Rectal smooth muscle tissue (tissue), 1 donor: ENCODE data around the gene PLSCR1.

Source experiments
- H3K27ac ChIP-seq: one replicate; pipeline ENCODE4 v1.7.0; 2013; ENCODE audit warnings: low read depth, low read length, inconsistent platforms
- H3K27me3 ChIP-seq: one replicate; pipeline ENCODE4 v1.7.0; 2013; ENCODE audit warnings: low read length; ENCODE audit not compliant: control insufficient read depth, insufficient read depth
- H3K36me3 ChIP-seq: one replicate; pipeline ENCODE4 v1.7.0; 2013; ENCODE audit warnings: low read length; ENCODE audit not compliant: control insufficient read depth, insufficient read depth
- H3K4me1 ChIP-seq: one replicate; pipeline ENCODE4 v1.7.0; 2013; ENCODE audit warnings: low read length; ENCODE audit not compliant: control insufficient read depth, insufficient read depth
- H3K4me3 ChIP-seq: one replicate; pipeline ENCODE4 v1.7.0; 2013; ENCODE audit warnings: low read length
- H3K9ac ChIP-seq: one replicate; pipeline ENCODE4 v1.7.0; 2013; ENCODE audit warnings: low read length

The PLSCR1 gene, protein sequence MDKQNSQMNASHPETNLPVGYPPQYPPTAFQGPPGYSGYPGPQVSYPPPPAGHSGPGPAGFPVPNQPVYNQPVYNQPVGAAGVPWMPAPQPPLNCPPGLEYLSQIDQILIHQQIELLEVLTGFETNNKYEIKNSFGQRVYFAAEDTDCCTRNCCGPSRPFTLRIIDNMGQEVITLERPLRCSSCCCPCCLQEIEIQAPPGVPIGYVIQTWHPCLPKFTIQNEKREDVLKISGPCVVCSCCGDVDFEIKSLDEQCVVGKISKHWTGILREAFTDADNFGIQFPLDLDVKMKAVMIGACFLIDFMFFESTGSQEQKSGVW

GRCh38 chr3:146544002-146544928, at the start of gene PLSCR1:
Gene PLSCR1, minus strand, starts transcription at chr3:146544607. Its CDS starts 8,055 bp downstream, at chr3:146536552.
- Histone ChIP-seq H3K4me3 (peak within 1 kb of the TSS; percentile 93), H3K9ac (peak within 1 kb of the TSS; percentile 89), H3K27me3 (no peaks in the 10 kb centered on the region), H3K27ac (peak within 1 kb of the TSS; percentile 97), H3K4me1 (peaks cover 6% of the 10 kb centered on the region), H3K36me3 (no peaks in the 10 kb centered on the region)

DNA sequence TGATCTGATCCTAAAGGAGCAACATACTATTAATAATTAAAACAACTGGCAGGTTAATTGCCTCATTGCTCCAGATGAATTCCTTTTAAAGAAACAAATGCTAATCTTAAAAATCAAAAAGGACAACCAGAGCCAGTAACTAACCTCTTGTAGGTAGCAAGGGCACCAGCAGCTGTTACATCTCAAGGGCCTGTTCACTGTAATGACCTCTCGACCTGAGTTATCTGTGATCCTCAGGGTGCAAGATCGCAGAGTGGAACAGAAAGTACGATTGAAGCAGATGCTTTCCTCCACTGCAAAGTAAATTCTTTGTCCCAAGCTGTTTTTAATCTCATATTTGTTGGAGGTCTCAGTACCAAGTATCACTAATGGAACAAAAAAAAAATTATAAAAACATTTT, 49.4 kb upstream of the PLSCR1 start:
- Histone ChIP-seq H3K27me3 (no peaks in the 10 kb centered on the region), H3K4me3 (no peak overlapping the region), H3K27ac (no peak overlapping the region), H3K9ac (no peak overlapping the region), H3K4me1 (no peaks in the 10 kb centered on the region), H3K36me3 (no peaks in the 10 kb centered on the region)

DNA sequence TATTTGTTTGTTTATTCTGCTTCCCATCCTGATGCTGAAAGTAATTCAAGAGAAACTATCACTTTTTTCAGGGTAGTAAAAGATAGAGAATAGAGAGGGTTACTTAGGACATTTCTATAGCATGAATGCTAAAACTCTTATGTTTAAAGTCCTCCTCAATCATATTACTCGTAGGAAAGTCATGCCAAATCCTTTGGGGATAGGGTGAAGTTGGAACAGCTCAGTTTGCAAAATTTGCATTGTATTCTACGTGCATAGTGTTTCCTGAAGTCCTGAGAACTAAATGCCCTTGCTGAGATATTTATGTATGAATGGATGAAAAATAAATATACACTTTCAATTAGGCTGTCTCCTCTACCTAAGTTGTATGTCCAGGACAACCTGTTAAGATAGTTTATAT, 46.1 kb upstream of the PLSCR1 start:
- Histone ChIP-seq H3K9ac (no peak overlapping the region), H3K27ac (no peak overlapping the region), H3K36me3 (no peaks in the 10 kb centered on the region), H3K4me3 (no peak overlapping the region), H3K4me1 (no peaks in the 10 kb centered on the region), H3K27me3 (no peaks in the 10 kb centered on the region)

DNA sequence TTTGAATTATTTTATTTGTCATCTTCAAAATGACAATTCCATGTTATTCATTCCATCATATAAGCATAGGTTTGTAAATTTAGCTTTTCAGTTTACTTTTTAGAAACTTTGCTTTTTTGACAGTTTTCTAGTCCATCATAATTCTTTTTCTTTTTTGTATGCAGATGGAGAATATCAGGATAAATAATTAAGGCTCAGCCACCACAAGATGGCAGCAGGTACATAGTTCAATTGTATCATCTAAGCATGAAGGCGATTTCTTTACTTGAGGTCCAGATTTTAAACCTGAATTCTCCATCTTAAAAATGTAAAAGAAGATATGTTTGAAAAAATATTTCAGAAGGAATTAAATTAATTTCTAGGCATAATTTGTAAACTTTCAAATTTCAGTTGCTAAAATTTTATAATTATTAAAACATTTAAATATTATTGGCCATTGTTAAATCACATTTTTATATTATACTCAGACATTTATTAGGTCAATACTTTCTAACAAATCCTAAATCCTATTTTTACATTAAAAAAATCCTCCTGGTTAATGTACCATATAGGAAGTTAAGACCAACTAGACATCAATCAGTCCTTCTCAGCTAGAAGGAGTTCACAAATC, 45.6 kb upstream of the PLSCR1 start:
- Histone ChIP-seq H3K27ac (no peak overlapping the region), H3K27me3 (no peaks in the 10 kb centered on the region), H3K4me3 (no peak overlapping the region), H3K36me3 (no peaks in the 10 kb centered on the region), H3K9ac (no peak overlapping the region), H3K4me1 (no peaks in the 10 kb centered on the region)

DNA sequence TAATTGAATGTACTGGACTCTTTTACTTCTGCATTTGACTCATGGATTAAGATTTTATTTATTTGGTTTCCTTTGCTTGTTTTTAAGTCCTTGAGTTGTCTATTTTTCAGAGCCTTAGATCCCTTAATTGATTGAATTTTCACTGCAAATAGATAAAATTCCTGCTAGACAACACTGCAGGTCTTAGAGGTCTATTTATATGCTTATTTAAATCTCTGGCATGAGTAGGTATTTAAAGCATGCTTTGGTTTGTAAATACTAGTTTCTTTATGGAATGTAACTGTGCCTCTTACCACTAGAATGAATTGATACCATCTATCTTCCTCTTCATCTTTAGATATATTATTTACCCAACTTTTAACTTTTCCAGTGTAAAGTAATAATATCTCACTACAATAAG, 40.7 kb upstream of the PLSCR1 start:
- no peaks in the 10 kb centered on the region for H3K36me3 ChIP-seq
- H3K27me3 ChIP-seq = no peaks in the 10 kb centered on the region
- H3K27ac ChIP-seq = no peak overlapping the region
- no peak overlapping the region for H3K9ac ChIP-seq
- H3K4me3 ChIP-seq = no peak overlapping the region
- no peaks in the 10 kb centered on the region for H3K4me1 ChIP-seq

DNA sequence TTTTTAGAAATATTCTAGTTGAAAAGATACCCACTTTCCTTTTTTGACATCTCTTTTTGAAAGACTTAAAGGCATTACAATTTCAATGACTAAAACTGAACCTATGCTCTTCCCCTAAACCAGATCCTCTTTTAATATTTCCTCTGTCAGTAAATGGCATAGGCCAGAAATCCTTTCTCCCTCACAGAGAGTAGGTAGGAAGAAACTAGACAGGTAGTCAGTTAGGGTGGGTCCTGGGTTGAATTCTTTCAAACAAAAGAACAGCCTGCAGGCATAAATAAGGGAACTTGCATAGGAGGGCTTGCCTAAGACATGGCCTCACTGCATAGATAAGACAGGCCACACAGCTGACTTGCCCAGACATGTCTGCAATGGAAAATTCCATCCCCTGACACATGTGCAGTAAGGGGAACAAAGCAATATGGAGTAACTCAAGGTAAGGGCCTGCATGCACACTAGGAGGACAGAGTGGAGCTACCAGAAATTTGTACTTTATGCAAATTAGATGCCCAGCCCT, 37.6 kb upstream of the PLSCR1 start:
- Histone ChIP-seq H3K27me3 (no peaks in the 10 kb centered on the region), H3K36me3 (no peaks in the 10 kb centered on the region), H3K27ac (no peak overlapping the region), H3K4me1 (no peaks in the 10 kb centered on the region), H3K4me3 (no peak overlapping the region), H3K9ac (no peak overlapping the region)

GRCh38 chr3:146581080-146581601, 36.7 kb upstream of the PLSCR1 start:
- Histone ChIP-seq H3K4me1 (no peaks in the 10 kb centered on the region), H3K27ac (no peak overlapping the region), H3K9ac (no peak overlapping the region), H3K4me3 (no peak overlapping the region), H3K27me3 (no peaks in the 10 kb centered on the region), H3K36me3 (no peaks in the 10 kb centered on the region)

DNA sequence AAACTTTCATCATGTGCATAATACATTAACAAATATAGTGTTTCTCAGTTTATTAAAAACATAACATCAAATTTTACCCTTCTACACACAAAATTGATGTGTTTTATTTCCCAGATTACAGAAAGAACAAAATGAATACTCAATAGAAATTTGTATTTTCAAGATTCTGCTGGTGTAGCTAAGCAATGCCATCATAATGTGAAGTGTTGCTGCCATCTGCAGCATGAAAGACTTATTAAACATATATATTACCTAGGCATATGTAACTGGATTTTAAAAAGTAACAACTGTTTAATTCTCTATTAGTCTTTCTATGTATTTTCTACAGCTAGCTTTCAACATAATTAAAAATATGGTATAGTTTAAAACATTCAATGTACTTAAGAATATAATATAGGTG, 33.3 kb upstream of the PLSCR1 start:
- Histone ChIP-seq H3K36me3 (no peaks in the 10 kb centered on the region), H3K4me1 (no peaks in the 10 kb centered on the region), H3K9ac (no peak overlapping the region), H3K27ac (no peak overlapping the region), H3K27me3 (no peaks in the 10 kb centered on the region), H3K4me3 (no peak overlapping the region)

GRCh38 chr3:146575636-146576035, 31.2 kb upstream of the PLSCR1 start:
- Histone ChIP-seq H3K4me1 (no peaks in the 10 kb centered on the region), H3K4me3 (no peak overlapping the region), H3K36me3 (no peaks in the 10 kb centered on the region), H3K9ac (no peak overlapping the region), H3K27ac (no peak overlapping the region), H3K27me3 (no peaks in the 10 kb centered on the region)

DNA sequence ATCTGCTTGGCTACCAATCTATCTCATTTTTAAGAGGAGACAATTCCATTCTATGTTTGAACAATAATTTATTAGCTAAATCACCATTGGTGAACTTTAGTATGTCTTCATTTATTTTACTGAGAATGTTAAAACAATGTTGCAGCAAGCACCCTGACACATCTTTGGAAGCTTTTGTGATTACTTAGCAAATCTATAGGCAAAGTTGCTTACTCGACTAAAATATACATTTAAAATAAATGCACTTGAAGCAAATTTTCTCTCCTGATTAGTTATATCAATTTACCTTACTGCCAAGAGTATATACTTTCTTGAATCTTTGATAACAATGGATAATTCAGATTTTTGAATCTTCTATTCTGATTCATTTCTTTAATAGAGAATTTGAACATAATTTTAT, 29.8 kb upstream of the PLSCR1 start:
- Histone ChIP-seq H3K4me3 (no peak overlapping the region), H3K36me3 (no peaks in the 10 kb centered on the region), H3K27me3 (no peaks in the 10 kb centered on the region)

GRCh38 chr3:146569314-146569713, 24.9 kb upstream of the PLSCR1 start:
- H3K27me3 ChIP-seq = no peaks in the 10 kb centered on the region
- no peak overlapping the region for H3K4me3 ChIP-seq

More for the DNA sequence above, 29.8 kb upstream of the PLSCR1 start:
- no peak overlapping the region for H3K27ac ChIP-seq
- H3K9ac ChIP-seq = no peak overlapping the region
- no peaks in the 10 kb centered on the region for H3K4me1 ChIP-seq

GRCh38 chr3:146566138-146566537, 21.7 kb upstream of the PLSCR1 start:
- Histone ChIP-seq H3K4me1 (no peaks in the 10 kb centered on the region), H3K4me3 (no peak overlapping the region), H3K36me3 (no peaks in the 10 kb centered on the region), H3K9ac (no peak overlapping the region), H3K27me3 (no peaks in the 10 kb centered on the region), H3K27ac (no peak overlapping the region)

More at GRCh38 chr3:146569314-146569713, 24.9 kb upstream of the PLSCR1 start:
- Histone ChIP-seq H3K36me3 (no peaks in the 10 kb centered on the region), H3K4me1 (no peaks in the 10 kb centered on the region), H3K27ac (no peak overlapping the region), H3K9ac (no peak overlapping the region)
